DOHH2 (cell line): Measurements from ENCODE around the gene EXTL2.

Experiments used
- H3F3A ChIP-seq: fragments of 200-600 bp; sonication (generic), shearing (Covaris generic); 2 replicates; pipeline ENCODE4 v1.6.0; 2016; ENCODE audit warnings: antibody characterized with exemption, mild to moderate bottlenecking; ENCODE audit not compliant: control insufficient read depth, insufficient read depth
- H3K27ac ChIP-seq: fragments of 200-600 bp; sonication (generic); 2 replicates; pipeline ENCODE4 v1.5.1; 2014; ENCODE audit warnings: low read depth, mild to moderate bottlenecking, low read length, moderate library complexity
- H3K27me3 ChIP-seq: fragments of 200-600 bp; sonication (generic); 2 replicates; pipeline ENCODE4 v1.6.1; 2014; ENCODE audit warnings: mild to moderate bottlenecking, low read length, mixed read lengths; ENCODE audit not compliant: control insufficient read depth
- H3K36me3 ChIP-seq: fragments of 200-600 bp; sonication (generic); 2 replicates; pipeline ENCODE4 v1.6.1; 2014; ENCODE audit warnings: mild to moderate bottlenecking, low read length, moderate library complexity, mixed read lengths; ENCODE audit not compliant: control insufficient read depth
- H3K4me1 ChIP-seq: fragments of 200-600 bp; sonication (generic); 2 replicates; pipeline ENCODE4 v1.6.1; 2014; ENCODE audit warnings: mild to moderate bottlenecking, low read length, mixed read lengths; ENCODE audit not compliant: control insufficient read depth
- H3K4me2 ChIP-seq: fragments of 200-600 bp; sonication (generic); 2 replicates; pipeline ENCODE4 v1.6.0; 2014; ENCODE audit warnings: mild to moderate bottlenecking, low read length, moderate library complexity
- H3K4me3 ChIP-seq: fragments of 200-600 bp; sonication (generic); 2 replicates; pipeline ENCODE4 v1.5.1; 2014; ENCODE audit warnings: mild to moderate bottlenecking, low read length, mixed read lengths
- H3K79me2 ChIP-seq: fragments of 200-600 bp; sonication (generic); 2 replicates; pipeline ENCODE4 v1.6.1; 2014; ENCODE audit warnings: mild to moderate bottlenecking, low read length, mixed read lengths; ENCODE audit not compliant: control insufficient read depth
- H3K9me2 ChIP-seq: fragments of 200-600 bp; sonication (generic); replicated peaks from 2 replicates; pipeline ENCODE4 v1.6.1; 2014; ENCODE audit warnings: mild to moderate bottlenecking, low read length, mixed read lengths; ENCODE audit not compliant: control insufficient read depth
- H3K9me3 ChIP-seq: fragments of 200-600 bp; sonication (generic); 2 replicates; pipeline ENCODE4 v1.6.1; 2014; ENCODE audit warnings: antibody characterized with exemption, low read length, mixed read lengths; ENCODE audit not compliant: control insufficient read depth, insufficient read depth
- H4K20me1 ChIP-seq: fragments of 200-600 bp; sonication (generic); 2 replicates; pipeline ENCODE4 v1.6.0; 2014; ENCODE audit warnings: low read depth, mild to moderate bottlenecking, antibody characterized with exemption, low read length, moderate library complexity; ENCODE audit not compliant: control insufficient read depth, insufficient read depth
- CTCF ChIP-seq: fragments of 200-600 bp; sonication (generic); IDR thresholded peaks from one replicate; pipeline ENCODE4 v1.5.1; 2014; ENCODE audit warnings: antibody characterized with exemption, mild to moderate bottlenecking, low read depth, low read length; ENCODE audit not compliant: poor library complexity, severe bottlenecking
- EZH2phosphoT487 ChIP-seq: fragments of 200-600 bp; sonication (generic); IDR thresholded peaks from 2 replicates; pipeline ENCODE4 v1.6.1; 2017; ENCODE audit warnings: borderline replicate concordance, mild to moderate bottlenecking, antibody characterized with exemption, low read length, moderate library complexity, mixed read lengths

The EXTL2 gene

GRCh38 chr1:100868364-100868995 is 26.2 kb downstream of the EXTL2 start:
- Histone ChIP-seq H3K9me2 (no peaks in the 10 kb centered on the region), H3K27me3 (peaks cover 14% of the 10 kb centered on the region), H3K27ac (no peak overlapping the region), H3K9me3 (no peaks in the 10 kb centered on the region), H3K4me2 (no peak overlapping the region), H3F3A (no peaks in the 10 kb centered on the region), H3K4me3 (no peak overlapping the region), H3K79me2 (no peaks in the 10 kb centered on the region), H4K20me1 (no peaks in the 10 kb centered on the region), H3K36me3 (no peaks in the 10 kb centered on the region), H3K4me1 (no peaks in the 10 kb centered on the region)
- TF ChIP-seq CTCF (peak; percentile 58), EZH2phosphoT487 (no peak)

GRCh38 chr1:100866901-100867206 is 27.8 kb downstream of the EXTL2 start:
- Histone ChIP-seq H3K27me3 (peaks cover 14% of the 10 kb centered on the region), H3K79me2 (no peaks in the 10 kb centered on the region), H3K9me3 (no peaks in the 10 kb centered on the region), H4K20me1 (no peaks in the 10 kb centered on the region), H3K4me1 (no peaks in the 10 kb centered on the region), H3K4me2 (no peak overlapping the region), H3K27ac (no peak overlapping the region), H3K4me3 (no peak overlapping the region), H3F3A (no peaks in the 10 kb centered on the region), H3K36me3 (no peaks in the 10 kb centered on the region), H3K9me2 (no peaks in the 10 kb centered on the region)
- no peak for TF ChIP-seq CTCF
- TF ChIP-seq EZH2phosphoT487, result no peak

GRCh38 chr1:100866041-100866900 is 28.4 kb downstream of the EXTL2 start:
- Histone ChIP-seq H3K79me2 (no peaks in the 10 kb centered on the region), H3K27me3 (peaks cover 17% of the 10 kb centered on the region), H3F3A (no peaks in the 10 kb centered on the region), H3K4me3 (no peak overlapping the region), H4K20me1 (no peaks in the 10 kb centered on the region), H3K9me2 (no peaks in the 10 kb centered on the region), H3K4me1 (no peaks in the 10 kb centered on the region), H3K9me3 (no peaks in the 10 kb centered on the region), H3K4me2 (no peak overlapping the region), H3K36me3 (no peaks in the 10 kb centered on the region), H3K27ac (no peak overlapping the region)
- TF ChIP-seq EZH2phosphoT487 (no peak), CTCF (peak; percentile 67)
